Activated T-cell treated with anti-CD3 and anti-CD28 coated beads, Interleukin-2, amount 50 U/mL, for 1 hour (primary cell): ENCODE results near the gene CFAP65.

Experiments
- DNase-seq: peaks from one replicate; pipeline ENCODE4 v3.0.0-alpha.2; 2020

CFAP65 gene

GRCh38 chr2:219059725-219060682 is 18.7 kb upstream of the CFAP65 start:
- DNase-seq, result peak; percentile 27

- peak; percentile 19 for DNase-seq
These were observed 18.0 kb upstream of the CFAP65 start for GRCh38 chr2:219059375-219059724.

- DNase-seq, result peak; percentile 21
These were observed 17.4 kb upstream of the CFAP65 start for GRCh38 chr2:219058541-219059374.

- peak; percentile 83 for DNase-seq
These were observed 16.6 kb upstream of the CFAP65 start for GRCh38 chr2:219057709-219058540.

GRCh38 chr2:219056896-219057708 is 15.8 kb upstream of the CFAP65 start:
- DNase-seq, result no peak

GRCh38 chr2:219056176-219056895 is 15.0 kb upstream of the CFAP65 start:
- DNase-seq, result no peak

- DNase-seq, result no peak
These were observed 13.9 kb upstream of the CFAP65 start for GRCh38 chr2:219054956-219055903.

- no peak for DNase-seq
These were observed 8.0 kb upstream of the CFAP65 start for GRCh38 chr2:219049282-219049681.

- no peak for DNase-seq
These were observed 4.7 kb upstream of the CFAP65 start for GRCh38 chr2:219045937-219046550.

GRCh38 chr2:219042750-219043149 is 1.4 kb upstream of the CFAP65 start:
- DNase-seq, result no peak

GRCh38 chr2:219042157-219042556 is 841 bp upstream of the CFAP65 start:
- no peak for DNase-seq

GRCh38 chr2:219038600-219038999 is 2.7 kb downstream of the CFAP65 start:
- DNase-seq, result no peak

- DNase-seq, result peak; percentile 4
These were observed 3.4 kb downstream of the CFAP65 start for GRCh38 chr2:219037783-219038499.

- DNase-seq, result no peak
These were observed 5.4 kb downstream of the CFAP65 start for GRCh38 chr2:219035942-219036341.

GRCh38 chr2:219034823-219035222 is 6.5 kb downstream of the CFAP65 start:
- no peak for DNase-seq

GRCh38 chr2:219032051-219032745 is 9.1 kb downstream of the CFAP65 start:
- no peak for DNase-seq

GRCh38 chr2:219031005-219031738 is 10.1 kb downstream of the CFAP65 start:
- no peak for DNase-seq
